ENCODE data around the gene FBP1. TPM values are rescaled to one million over a fixed set of nuclear protein-coding genes. Genes with fewer than 3 reads are reported as not detected.

Gene FBP1
- total and polyA plus RNA-seq, 10 of the 15 experiments (the other 5 are each of a cell fraction or from before 2014, with no cell fraction given) = 0.11 to 0.38 (median 0.15) TPM; not detected in 7

GRCh38 chr9:94607423-94607691 is 32.0 kb downstream of the FBP1 start:
- no peaks in the 10 kb centered on the region for H3K9me3 ChIP-seq (replicated peaks; ENCODE audit: control insufficient read depth, insufficient read depth, low read length)
- intact Hi-C loops (cut with micrococcal nuclease; ENCODE audit: unreplicated experiment) = no loop called here
- in situ Hi-C loops (cut with MboI) = no loop called here
- ATAC-seq (no peak), DNase-seq (ENCODE audit: low read depth, low spot score) (no peak), FAIRE-seq (no peak)
- ChIA-PET RAD21 (ENCODE audit: unreplicated experiment) (no interaction called here), POLR2A (no interaction called here), CTCF (interaction anchor here (0.9 kb wide), 1 partner anchor 120 kb away, joined by 3 read pairs; no protein-coding TSS in a partner anchor), SMC1A (ENCODE audit: uncharacterized antibody, unreplicated experiment) (no interaction called here)
- no peaks in the 10 kb centered on the region for H3K79me2 ChIP-seq (ENCODE audit: control insufficient read depth, insufficient read depth, low read length)
- H3K27me3 ChIP-seq (replicated peaks in 1 of 2; ENCODE audit: control insufficient read depth in 2 of 2, insufficient read depth in 2 of 2, low read length in 1 of 2) = peaks cover 0 to 10% of the 10 kb centered on the region in 2 experiments; a peak in 2 of 4 replicates
- H3K4me2 ChIP-seq (ENCODE audit: control insufficient read depth, insufficient read depth) = no peak overlapping the region
- H3K27ac ChIP-seq (ENCODE audit: control insufficient read depth, insufficient read depth) = no peak overlapping the region
- H2AFZ ChIP-seq (ENCODE audit: control insufficient read depth, low read depth, low read length) = no peak overlapping the region
- no peak overlapping the region for H3K4me3 ChIP-seq
- BruUV-seq (replicated peaks) = no TSS peak
- WGBS (ENCODE audit: insufficient coverage, insufficient replicate concordance, low lambda C conversion rate, missing lambda C conversion rate) = 74% methylated on average over 8 of the region's 8 CpGs
- no peaks in the 10 kb centered on the region for H4K20me1 ChIP-seq (ENCODE audit: control insufficient read depth, insufficient read depth)
- H3K4me1 ChIP-seq (ENCODE audit: control insufficient read depth, insufficient read depth, low read length) = peaks cover 3% of the 10 kb centered on the region; the same call in 1 of the 2 replicates
- H3K36me3 ChIP-seq (ENCODE audit: control insufficient read depth in 2 of 2, insufficient read depth in 2 of 2, low read length in 1 of 2) = no peaks in the 10 kb centered on the region
- no peak overlapping the region for H3K9ac ChIP-seq (ENCODE audit: control insufficient read depth, insufficient read depth, low read length)
- TF ChIP-seq NBN (IDR thresholded peaks at IDR 0.05) (no peak), EGR1 (IDR thresholded peaks at IDR 0.05; ENCODE audit: borderline replicate concordance in 1 of 2, low read depth in 2 of 2, low read length in 2 of 2) (no peak), NFYB (IDR thresholded peaks at IDR 0.05; ENCODE audit: insufficient read depth, low read depth, low read length) (no peak), CHD2 (IDR thresholded peaks at IDR 0.05; ENCODE audit: borderline replicate concordance, low read depth, low read length) (no peak), RELA (IDR thresholded peaks at IDR 0.05; ENCODE audit: borderline replicate concordance, partially characterized antibody) (no peak), SRF (IDR thresholded peaks at IDR 0.05; ENCODE audit: low read depth in 2 of 2, low read length in 2 of 2) (no peak), RAD21 (IDR thresholded peaks at IDR 0.05; ENCODE audit: insufficient read depth, low read depth, low read length) (no peak), FOXM1 (IDR thresholded peaks at IDR 0.05; ENCODE audit: low read depth, low read length) (no peak), ZNF687 (IDR thresholded peaks at IDR 0.05) (no peak)
- TF ChIP-seq, protein P1, sequence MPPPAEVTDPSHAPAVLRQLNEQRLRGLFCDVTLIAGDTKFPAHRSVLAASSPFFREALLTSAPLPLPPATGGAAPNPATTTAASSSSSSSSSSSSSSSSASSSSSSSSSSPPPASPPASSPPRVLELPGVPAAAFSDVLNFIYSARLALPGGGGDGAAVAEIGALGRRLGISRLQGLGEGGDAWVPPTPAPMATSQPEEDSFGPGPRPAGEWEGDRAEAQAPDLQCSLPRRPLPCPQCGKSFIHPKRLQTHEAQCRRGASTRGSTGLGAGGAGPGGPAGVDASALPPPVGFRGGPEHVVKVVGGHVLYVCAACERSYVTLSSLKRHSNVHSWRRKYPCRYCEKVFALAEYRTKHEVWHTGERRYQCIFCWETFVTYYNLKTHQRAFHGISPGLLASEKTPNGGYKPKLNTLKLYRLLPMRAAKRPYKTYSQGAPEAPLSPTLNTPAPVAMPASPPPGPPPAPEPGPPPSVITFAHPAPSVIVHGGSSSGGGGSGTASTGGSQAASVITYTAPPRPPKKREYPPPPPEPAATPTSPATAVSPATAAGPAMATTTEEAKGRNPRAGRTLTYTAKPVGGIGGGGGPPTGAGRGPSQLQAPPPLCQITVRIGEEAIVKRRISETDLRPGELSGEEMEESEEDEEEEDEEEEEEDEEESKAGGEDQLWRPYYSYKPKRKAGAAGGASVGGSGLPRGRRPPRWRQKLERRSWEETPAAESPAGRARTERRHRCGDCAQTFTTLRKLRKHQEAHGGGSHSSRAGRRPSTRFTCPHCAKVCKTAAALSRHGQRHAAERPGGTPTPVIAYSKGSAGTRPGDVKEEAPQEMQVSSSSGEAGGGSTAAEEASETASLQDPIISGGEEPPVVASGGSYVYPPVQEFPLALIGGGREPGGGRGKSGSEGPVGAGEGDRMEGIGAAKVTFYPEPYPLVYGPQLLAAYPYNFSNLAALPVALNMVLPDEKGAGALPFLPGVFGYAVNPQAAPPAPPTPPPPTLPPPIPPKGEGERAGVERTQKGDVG (CRISPR knock-in tag; IDR thresholded peaks at IDR 0.05) = no peak
- TF ChIP-seq, protein P2, sequence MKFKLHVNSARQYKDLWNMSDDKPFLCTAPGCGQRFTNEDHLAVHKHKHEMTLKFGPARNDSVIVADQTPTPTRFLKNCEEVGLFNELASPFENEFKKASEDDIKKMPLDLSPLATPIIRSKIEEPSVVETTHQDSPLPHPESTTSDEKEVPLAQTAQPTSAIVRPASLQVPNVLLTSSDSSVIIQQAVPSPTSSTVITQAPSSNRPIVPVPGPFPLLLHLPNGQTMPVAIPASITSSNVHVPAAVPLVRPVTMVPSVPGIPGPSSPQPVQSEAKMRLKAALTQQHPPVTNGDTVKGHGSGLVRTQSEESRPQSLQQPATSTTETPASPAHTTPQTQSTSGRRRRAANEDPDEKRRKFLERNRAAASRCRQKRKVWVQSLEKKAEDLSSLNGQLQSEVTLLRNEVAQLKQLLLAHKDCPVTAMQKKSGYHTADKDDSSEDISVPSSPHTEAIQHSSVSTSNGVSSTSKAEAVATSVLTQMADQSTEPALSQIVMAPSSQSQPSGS (IDR thresholded peaks at IDR 0.05; ENCODE audit: low read length) = no peak
- TF ChIP-seq, protein P3, sequence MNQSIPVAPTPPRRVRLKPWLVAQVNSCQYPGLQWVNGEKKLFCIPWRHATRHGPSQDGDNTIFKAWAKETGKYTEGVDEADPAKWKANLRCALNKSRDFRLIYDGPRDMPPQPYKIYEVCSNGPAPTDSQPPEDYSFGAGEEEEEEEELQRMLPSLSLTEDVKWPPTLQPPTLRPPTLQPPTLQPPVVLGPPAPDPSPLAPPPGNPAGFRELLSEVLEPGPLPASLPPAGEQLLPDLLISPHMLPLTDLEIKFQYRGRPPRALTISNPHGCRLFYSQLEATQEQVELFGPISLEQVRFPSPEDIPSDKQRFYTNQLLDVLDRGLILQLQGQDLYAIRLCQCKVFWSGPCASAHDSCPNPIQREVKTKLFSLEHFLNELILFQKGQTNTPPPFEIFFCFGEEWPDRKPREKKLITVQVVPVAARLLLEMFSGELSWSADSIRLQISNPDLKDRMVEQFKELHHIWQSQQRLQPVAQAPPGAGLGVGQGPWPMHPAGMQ (IDR thresholded peaks at IDR 0.05; ENCODE audit: borderline replicate concordance) = no peak

Data from GM12878 (cell line).